HepG2 (cell line): ENCODE data around the gene EIF5A. TPM values are rescaled to one million over a fixed set of nuclear protein-coding genes. Genes with fewer than 3 reads are reported as not detected.

ENCODE experiments used
- ASH2L ChIP-seq: fragments of 300-600, 200-600 bp; sonication (generic); IDR thresholded peaks from 2 replicates; pipeline ENCODE4 v1.7.0; 2017; ENCODE audit warnings: low read depth, mild to moderate bottlenecking, moderate library complexity, mixed read lengths, low read length; ENCODE audit not compliant: insufficient read length
- CREB1 ChIP-seq, 2 experiments: fragments of 450-650 bp in 1 of 2; IDR thresholded peaks; 2 replicates each; pipeline ENCODE4 v1.6.1; 2016 to 2017; ENCODE audit warnings: control low read depth in 1 of 2, mild to moderate bottlenecking in 1 of 2, missing compliant biosample characterization in 1 of 2, missing genetic modification characterization in 1 of 2
- DR1 ChIP-seq: sonication (generic); formaldehyde crosslinking; IDR thresholded peaks from 2 replicates; pipeline ENCODE4 v1.8.0; 2021; ENCODE audit warnings: mild to moderate bottlenecking, missing genetic modification reagents, inconsistent platforms
- FUBP1 ChIP-seq: sonication (generic); formaldehyde crosslinking; IDR thresholded peaks from 2 replicates; pipeline ENCODE4 v1.5.1; 2020; ENCODE audit warnings: missing genetic modification reagents, mild to moderate bottlenecking, borderline replicate concordance
- MBNL3 ChIP-seq: fragments of 250-450 bp; sonication (Bioruptor Pico); conservative IDR thresholded peaks from 2 replicates; pipeline ENCODE4 v1.8.0; 2022; ENCODE audit warnings: mild to moderate bottlenecking, inconsistent platforms
- MED8 ChIP-seq: sonication (generic); formaldehyde crosslinking; IDR thresholded peaks from 2 replicates; pipeline ENCODE4 v1.8.1; 2023; ENCODE audit warnings: mild to moderate bottlenecking, missing genetic modification reagents; ENCODE audit not compliant: insufficient replicate concordance
- MYNN ChIP-seq: sonication (generic); formaldehyde crosslinking; IDR thresholded peaks from 2 replicates; pipeline ENCODE4 v1.4.0; 2020; ENCODE audit warnings: mild to moderate bottlenecking, low read depth, missing genetic modification reagents
- PTBP1 ChIP-seq: fragments of 200-400 bp; formaldehyde crosslinking; IDR thresholded peaks from 2 replicates; pipeline ENCODE4 v1.6.1; 2018; ENCODE audit warnings: low read length, low read depth; ENCODE audit not compliant: poor library complexity, severe bottlenecking
- TAF1 ChIP-seq: sonication (generic); formaldehyde crosslinking; IDR thresholded peaks from 2 replicates; pipeline ENCODE4 v1.4.0; 2020; ENCODE audit warnings: missing genetic modification reagents
- TBP ChIP-seq: sonication (generic); formaldehyde crosslinking; IDR thresholded peaks from 2 replicates; pipeline ENCODE4 v1.5.0; 2020; ENCODE audit warnings: missing genetic modification reagents
- ZFP36L1 ChIP-seq: sonication (generic); formaldehyde crosslinking; IDR thresholded peaks from 2 replicates; pipeline ENCODE4 v1.8.0; 2022; ENCODE audit warnings: mild to moderate bottlenecking, missing genetic modification reagents, moderate library complexity
- ZFP91 ChIP-seq: sonication (generic); formaldehyde crosslinking; IDR thresholded peaks from 2 replicates; pipeline ENCODE4 v1.9.0; 2022; ENCODE audit warnings: missing genetic modification reagents, mild to moderate bottlenecking, borderline replicate concordance
- ZMAT3 ChIP-seq: sonication (generic); formaldehyde crosslinking; conservative IDR thresholded peaks from 2 replicates; pipeline ENCODE4 v1.7.0; 2021; ENCODE audit warnings: missing genetic modification reagents
- ZNF567 ChIP-seq: sonication (generic); formaldehyde crosslinking; IDR thresholded peaks from 2 replicates; pipeline ENCODE4 v1.8.1; 2023; ENCODE audit warnings: mild to moderate bottlenecking, missing genetic modification reagents, borderline replicate concordance
- ZNF747 ChIP-seq: sonication (generic); formaldehyde crosslinking; IDR thresholded peaks from 2 replicates; pipeline ENCODE4 v1.8.1; 2023; ENCODE audit warnings: missing genetic modification reagents, mild to moderate bottlenecking, borderline replicate concordance
- polyA plus RNA-seq, 8 experiments: library from polyadenylated mRNA; depleted of rRNA in 3 of 8; stranded (reverse) in 7 of 8; unstranded in 1 of 8; fragments of >200 nt; fragmentation: Illumina TruSeq in 4 of 8; extraction: Trizol in 4 of 8; gene quantifications; 2 replicates each; pipeline versions ENCODE4 v1.2.1 to v1.2.3, GENCODE V29; 2011 to 2016; ENCODE audit warnings: low read depth in 4 of 8, missing spikeins in 1 of 8, mixed read lengths in 1 of 8; ENCODE audit not compliant: insufficient read depth in 1 of 8
- total RNA-seq, 5 experiments: library from RNA; depleted of rRNA; stranded (reverse); fragments of >200 nt; fragmentation: Illumina TruSeq; extraction: Trizol; gene quantifications; 2 replicates each; pipeline ENCODE4 v1.2.3, GENCODE V29; 2016; ENCODE audit warnings: low read depth in 1 of 5
- TF ChIP-seq, protein P1 (sequence below): sonication (generic); formaldehyde crosslinking; IDR thresholded peaks from 2 replicates; pipeline ENCODE4 v1.4.0; 2020; ENCODE audit warnings: mild to moderate bottlenecking, missing genetic modification reagents

Gene EIF5A
- total and polyA plus RNA-seq, 2 of the 13 experiments (the other 11 are each of a cell fraction or from before 2014, with no cell fraction given): 319 to 337 TPM

- TF ChIP-seq FUBP1 (CRISPR knock-in tag) (no peak), MYNN (no peak), TAF1 (peak; percentile 80; the same call in 1 of the 2 replicates), CREB1 (IDR thresholded peaks at IDR 0.05) (peak; percentile 93), CREB1 (CRISPR knock-in tag; IDR thresholded peaks at IDR 0.05) (peak; percentile 96), ZFP36L1 (CRISPR knock-in tag) (no peak; the same call in 1 of the 2 replicates), MBNL3 (CRISPR knock-in tag) (no peak), DR1 (peak; percentile 54; the same call in 1 of the 2 replicates), TBP (CRISPR knock-in tag) (no peak), ZMAT3 (no peak), ASH2L (peak; percentile 72), ZNF747 (CRISPR knock-in tag) (peak; percentile 65), ZNF567 (CRISPR knock-in tag) (peak; percentile 91), MED8 (CRISPR knock-in tag) (peak; percentile 21), ZFP91 (CRISPR knock-in tag) (peak; percentile 68), PTBP1 (no peak)
- TF ChIP-seq, protein P1, sequence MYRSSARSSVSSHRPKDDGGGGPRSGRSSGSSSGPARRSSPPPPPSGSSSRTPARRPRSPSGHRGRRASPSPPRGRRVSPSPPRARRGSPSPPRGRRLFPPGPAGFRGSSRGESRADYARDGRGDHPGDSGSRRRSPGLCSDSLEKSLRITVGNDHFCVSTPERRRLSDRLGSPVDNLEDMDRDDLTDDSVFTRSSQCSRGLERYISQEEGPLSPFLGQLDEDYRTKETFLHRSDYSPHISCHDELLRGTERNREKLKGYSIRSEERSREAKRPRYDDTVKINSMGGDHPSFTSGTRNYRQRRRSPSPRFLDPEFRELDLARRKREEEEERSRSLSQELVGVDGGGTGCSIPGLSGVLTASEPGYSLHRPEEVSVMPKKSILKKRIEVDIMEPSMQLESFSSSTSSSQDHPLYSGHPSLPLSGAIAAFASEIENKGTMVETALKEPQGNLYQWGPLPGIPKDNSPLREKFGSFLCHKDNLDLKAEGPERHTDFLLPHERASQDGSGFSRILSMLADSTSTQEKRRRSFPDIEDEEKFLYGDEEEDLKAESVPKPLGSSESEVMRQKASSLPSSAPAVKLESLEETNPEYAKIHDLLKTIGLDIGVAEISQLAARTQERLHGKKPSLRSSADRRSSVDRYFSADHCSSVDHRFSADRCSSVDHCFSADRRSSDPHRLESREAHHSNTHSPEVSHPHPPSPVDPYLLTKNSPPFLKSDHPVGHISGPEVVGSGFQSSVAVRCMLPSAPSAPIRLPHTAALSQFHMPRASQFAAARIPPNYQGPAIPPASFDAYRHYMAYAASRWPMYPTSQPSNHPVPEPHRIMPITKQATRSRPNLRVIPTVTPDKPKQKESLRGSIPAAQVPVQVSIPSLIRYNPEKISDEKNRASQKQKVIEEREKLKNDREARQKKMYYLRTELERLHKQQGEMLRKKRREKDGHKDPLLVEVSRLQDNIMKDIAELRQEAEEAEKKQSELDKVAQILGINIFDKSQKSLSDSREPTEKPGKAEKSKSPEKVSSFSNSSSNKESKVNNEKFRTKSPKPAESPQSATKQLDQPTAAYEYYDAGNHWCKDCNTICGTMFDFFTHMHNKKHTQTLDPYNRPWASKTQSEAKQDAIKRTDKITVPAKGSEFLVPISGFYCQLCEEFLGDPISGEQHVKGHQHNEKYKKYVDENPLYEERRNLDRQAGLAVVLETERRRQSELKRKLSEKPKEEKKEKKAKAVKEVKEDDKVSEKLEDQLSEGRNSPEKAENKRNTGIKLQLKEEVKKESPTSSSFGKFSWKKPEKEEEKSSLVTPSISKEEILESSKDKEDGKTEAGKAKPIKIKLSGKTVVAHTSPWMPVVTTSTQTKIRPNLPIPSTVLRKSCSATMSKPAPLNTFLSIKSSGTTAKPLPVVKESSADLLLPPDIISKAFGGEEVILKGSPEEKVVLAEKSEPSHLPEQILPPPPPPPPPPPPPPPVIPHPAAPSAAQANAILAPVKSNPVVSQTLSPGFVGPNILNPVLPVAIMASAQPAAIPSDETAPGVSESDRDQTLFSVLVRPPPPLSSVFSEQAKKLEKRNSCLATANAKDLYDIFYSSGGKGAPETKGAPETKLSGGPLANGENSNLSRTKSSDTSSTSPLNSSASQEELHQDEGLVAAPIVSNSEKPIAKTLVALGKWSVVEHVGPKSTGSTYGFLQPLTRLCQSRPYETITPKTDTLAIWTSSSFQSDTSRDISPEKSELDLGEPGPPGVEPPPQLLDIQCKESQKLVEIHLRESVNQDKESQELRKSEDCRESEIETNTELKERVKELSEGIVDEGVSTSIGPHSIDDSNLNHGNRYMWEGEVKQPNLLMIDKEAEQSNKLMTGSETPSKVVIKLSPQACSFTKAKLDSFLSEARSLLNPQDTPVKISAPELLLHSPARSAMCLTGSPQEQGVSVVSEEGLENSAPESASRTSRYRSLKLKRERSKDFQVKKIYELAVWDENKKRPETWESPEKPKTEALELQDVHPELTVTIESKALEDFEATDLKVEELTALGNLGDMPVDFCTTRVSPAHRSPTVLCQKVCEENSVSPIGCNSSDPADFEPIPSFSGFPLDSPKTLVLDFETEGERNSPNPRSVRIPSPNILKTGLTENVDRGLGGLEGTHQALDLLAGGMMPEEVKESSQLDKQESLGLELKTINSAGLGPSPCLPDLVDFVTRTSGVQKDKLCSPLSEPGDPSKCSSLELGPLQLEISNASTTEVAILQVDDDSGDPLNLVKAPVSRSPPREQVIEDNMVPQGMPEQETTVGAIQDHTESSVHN (CRISPR knock-in tag): no peak
Observed at GRCh38 chr17:7314719-7315569, 7.5 kb downstream of the EIF5A start, which contains the start of gene GPS2 (continued).
